Activated CD4-positive, alpha-beta T cell treated with anti-CD3 and anti-CD28 coated beads for 36 hours (primary cell): Measurements from ENCODE around the gene CNOT3. TPM values are rescaled to one million over a fixed set of nuclear protein-coding genes. Genes with fewer than 3 reads are reported as not detected.
"Not testable (repeated sequence)": the region's sequence is repeated elsewhere in the genome, so short reads cannot be mapped to it uniquely, and the experiment has no call there.

Source experiments
- ATAC-seq: fragments of 200-7000 bp; cut with Tn5 transposase; one replicate; pipeline ENCODE4 v1.10.0; 2021; ENCODE audit warnings: mild to moderate bottlenecking, moderate library complexity
- CTCF ChIA-PET: fragments of 350-600 bp; sonication (Branson Sonifier 250); formaldehyde crosslinking; loops from one replicate; lab custom pipeline; 2021; ENCODE audit warnings: antibody characterized with exemption; lab: Charles Lee
- POLR2A ChIA-PET: fragments of 350-600 bp; sonication (Branson Sonifier 250); formaldehyde crosslinking; loops from one replicate; lab custom pipeline; 2021; ENCODE audit warnings: antibody characterized with exemption, inconsistent platforms; lab: Charles Lee
- DNase-seq: peaks from one replicate; pipeline ENCODE4 v3.0.0-alpha.2; 2020
- H3K27ac Mint-ChIP-seq: one replicate; pipeline ENCODE4 v1.8.0; 2021; ENCODE audit warnings: mixed read lengths
- H3K27me3 Mint-ChIP-seq: one replicate; pipeline ENCODE4 v1.8.0; 2021; ENCODE audit warnings: mixed read lengths
- H3K36me3 Mint-ChIP-seq: one replicate; pipeline ENCODE4 v1.8.0; 2021; ENCODE audit warnings: low read depth, mixed read lengths
- H3K4me1 Mint-ChIP-seq: one replicate; pipeline ENCODE4 v1.8.0; 2021; ENCODE audit warnings: mixed read lengths
- H3K4me3 Mint-ChIP-seq: one replicate; pipeline ENCODE4 v1.8.0; 2021; ENCODE audit warnings: mild to moderate bottlenecking, moderate library complexity, mixed read lengths
- H3K9me3 Mint-ChIP-seq: one replicate; pipeline ENCODE4 v1.8.0; 2021; ENCODE audit warnings: low read depth, mixed read lengths
- intact Hi-C, 2 experiments: fragments of 100-400 bp; cut with DNase I in 1 of 2; cut with micrococcal nuclease in 1 of 2; formaldehyde crosslinking; loops; one replicate each; pipeline versions ENCODE4 v1.14.2 to v1.15.1; 2022 to 2024; cut with DNase I, micrococcal nuclease
- total RNA-seq, 2 experiments: library from RNA; stranded (reverse); gene quantifications; one replicate each; pipeline ENCODE4 v1.2.3, GENCODE V29; 2021

CNOT3 gene
- total RNA-seq, 2 experiments from 2014 or later: 61.0 to 93.8 TPM

- intact Hi-C loops: loop anchor here in 1 of 2 experiments (1.0 kb wide), 3 partner anchors 48 to 301 kb away; partner anchors contain the start of genes LENG8 and LENG9
- Mint-ChIP-seq H3K4me3 (peak overlapping the region; percentile 87), H3K27me3 (peaks cover 7% of the 10 kb centered on the region), H3K27ac (peak overlapping the region; percentile 23), H3K36me3 (peaks cover 7% of the 10 kb centered on the region), H3K4me1 (peaks cover 46% of the 10 kb centered on the region), H3K9me3 (no peaks in the 10 kb centered on the region)
- ATAC-seq (peak; percentile 18), DNase-seq (peak; percentile 92)
- CTCF ChIA-PET: no interaction called here
- POLR2A ChIA-PET: no interaction called here
These were observed 24.8 kb downstream of the CNOT3 start for GRCh38 chr19:54162241-54162805.

GRCh38 chr19:54162884-54163283 is 25.3 kb downstream of the CNOT3 start:
- Mint-ChIP-seq H3K27me3 (peaks cover 7% of the 10 kb centered on the region), H3K9me3 (no peaks in the 10 kb centered on the region), H3K4me3 (peak overlapping the region; percentile 87), H3K4me1 (peaks cover 46% of the 10 kb centered on the region), H3K27ac (no peak overlapping the region), H3K36me3 (peaks cover 3% of the 10 kb centered on the region)
- ATAC-seq (no peak), DNase-seq (no peak)
- intact Hi-C loops: loop anchor here in 1 of 2 experiments (1.0 kb wide), 3 partner anchors 47 to 300 kb away; partner anchors contain the start of genes LENG8 and LENG9
- CTCF ChIA-PET: interaction anchor here (0.7 to 0.8 kb wide), 2 partner anchors 103 to 306 kb away, joined by 3 read pairs; no protein-coding TSS in a partner anchor
- POLR2A ChIA-PET: no interaction called here

- H3K4me3 Mint-ChIP-seq: peak overlapping the region; percentile 38
- no peaks in the 10 kb centered on the region for H3K36me3 Mint-ChIP-seq
- peaks cover 7% of the 10 kb centered on the region for H3K27me3 Mint-ChIP-seq
- peak; percentile 71 for DNase-seq
- H3K9me3 Mint-ChIP-seq: no peaks in the 10 kb centered on the region
- H3K4me1 Mint-ChIP-seq: peaks cover 42% of the 10 kb centered on the region
- POLR2A ChIA-PET: no interaction called here
- intact Hi-C loops: no loop called here
- CTCF ChIA-PET: interaction anchor here (1.0 kb wide), 1 partner anchor 25 kb away, joined by 3 read pairs; the partner anchor contains the start of gene MBOAT7
- H3K27ac Mint-ChIP-seq: no peak overlapping the region
- ATAC-seq: no peak
These were observed 27.0 kb downstream of the CNOT3 start for GRCh38 chr19:54164369-54165068.

- Mint-ChIP-seq H3K9me3 (no peaks in the 10 kb centered on the region), H3K36me3 (no peaks in the 10 kb centered on the region)
These were observed 27.7 kb downstream of the CNOT3 start for GRCh38 chr19:54165222-54165621.

GRCh38 chr19:54168174-54168917 is 30.8 kb downstream of the CNOT3 start:
- intact Hi-C loops: loop anchor here (1.0 to 2.0 kb wide), 3 partner anchors 63 to 152 kb away; no protein-coding TSS in a partner anchor
- H3K4me3 Mint-ChIP-seq: no peak overlapping the region
- H3K36me3 Mint-ChIP-seq: no peaks in the 10 kb centered on the region
- peaks cover 5% of the 10 kb centered on the region for H3K27me3 Mint-ChIP-seq
- H3K4me1 Mint-ChIP-seq: peaks cover 19% of the 10 kb centered on the region
- DNase-seq (peak; percentile 96), ATAC-seq (peak; percentile 93)
- H3K9me3 Mint-ChIP-seq: no peaks in the 10 kb centered on the region
- ChIA-PET CTCF (interaction anchor here (0.6 to 2.6 kb wide), 12 partner anchors 8 to 233 kb away, joined by 3 to 15 read pairs (median 4); partner anchors contain the start of genes LENG1 and MBOAT7), POLR2A (interaction anchor here (0.6 to 1.9 kb wide), 2 partner anchors 12 to 20 kb away, joined by 3 to 12 read pairs; partner anchors contain the start of gene MBOAT7)
- no peak overlapping the region for H3K27ac Mint-ChIP-seq

More at GRCh38 chr19:54165222-54165621, 27.7 kb downstream of the CNOT3 start:
- ATAC-seq (no peak), DNase-seq (no peak)
- Mint-ChIP-seq H3K27ac (no peak overlapping the region), H3K4me1 (peaks cover 39% of the 10 kb centered on the region), H3K27me3 (peaks cover 7% of the 10 kb centered on the region), H3K4me3 (no peak overlapping the region)
- POLR2A ChIA-PET: no interaction called here
- CTCF ChIA-PET: interaction anchor here (0.7 kb wide), 1 partner anchor 62 kb away, joined by 3 read pairs; no protein-coding TSS in a partner anchor
- intact Hi-C loops: no loop called here

GRCh38 chr19:54169149-54169740 is 31.7 kb downstream of the CNOT3 start:
- CTCF ChIA-PET: interaction anchor here (0.6 to 2.6 kb wide), 15 partner anchors 8 to 97 kb away, joined by 3 to 15 read pairs (median 4); partner anchors contain the start of genes LENG1 and MBOAT7
- ATAC-seq (no peak), DNase-seq (no peak)
- Mint-ChIP-seq H3K4me3 (no peak overlapping the region), H3K36me3 (no peaks in the 10 kb centered on the region), H3K9me3 (no peaks in the 10 kb centered on the region), H3K27ac (no peak overlapping the region), H3K27me3 (peaks cover under 1% of the 10 kb centered on the region), H3K4me1 (peaks cover 12% of the 10 kb centered on the region)
- intact Hi-C loops: loop anchor here in 1 of 2 experiments (2.0 kb wide), 1 partner anchor 152 kb away; no protein-coding TSS in a partner anchor
- POLR2A ChIA-PET: interaction anchor here (0.6 kb wide), 1 partner anchor 13 kb away, joined by 3 read pairs; no protein-coding TSS in a partner anchor

- H3K36me3 Mint-ChIP-seq, DNase-seq, intact Hi-C loops, H3K27ac Mint-ChIP-seq, ATAC-seq, H3K27me3 Mint-ChIP-seq, H3K4me3 Mint-ChIP-seq, H3K4me1 Mint-ChIP-seq, H3K9me3 Mint-ChIP-seq: not testable (repeated sequence)
- POLR2A ChIA-PET: interaction anchor here (0.6 kb wide), 1 partner anchor 36 kb away, joined by 3 read pairs; no protein-coding TSS in a partner anchor
- CTCF ChIA-PET: interaction anchor here (0.6 kb wide), 1 partner anchor 141 kb away, joined by 3 read pairs; the partner anchor contains the start of gene LILRA5
These were observed 34.3 kb downstream of the CNOT3 start for GRCh38 chr19:54171736-54172431.

- intact Hi-C loops: no loop called here
- ATAC-seq (no peak), DNase-seq (no peak)
- Mint-ChIP-seq H3K27ac (no peak within 1 kb of the TSS), H3K4me1 (peaks cover 5% of the 10 kb centered on the region), H3K27me3 (no peaks in the 10 kb centered on the region), H3K9me3 (no peaks in the 10 kb centered on the region), H3K4me3 (no peak within 1 kb of the TSS), H3K36me3 (peaks cover 8% of the 10 kb centered on the region)
- CTCF ChIA-PET: interaction anchor here (0.6 to 1.4 kb wide), 2 partner anchors 13 to 1896 kb away, joined by 3 read pairs; partner anchors contain the start of gene LENG1
- POLR2A ChIA-PET: no interaction called here
These were observed 35.2 kb downstream of the CNOT3 start, which contains the start of gene TMC4 for GRCh38 chr19:54172471-54173358. Gene TMC4, minus strand, starts transcription at chr19:54173160. Its CDS starts 43 bp downstream, at chr19:54173117.

GRCh38 chr19:54173359-54173699 is 35.8 kb downstream of the CNOT3 start:
- CTCF ChIA-PET: interaction anchor here (0.6 to 1.4 kb wide), 3 partner anchors 13 to 1895 kb away, joined by 3 to 6 read pairs (median 3); partner anchors contain the start of gene LENG1
- intact Hi-C loops: no loop called here
- Mint-ChIP-seq H3K9me3 (no peaks in the 10 kb centered on the region), H3K27me3 (no peaks in the 10 kb centered on the region), H3K4me3 (no peak overlapping the region), H3K4me1 (peaks cover 1% of the 10 kb centered on the region), H3K27ac (no peak overlapping the region), H3K36me3 (peaks cover 13% of the 10 kb centered on the region)
- DNase-seq: no peak
- POLR2A ChIA-PET: no interaction called here
- ATAC-seq: no peak
